Right hindlimb (tissue), 1 donor: ENCODE results near the gene FCF1.
"Not testable (repeated sequence)": the region's sequence is repeated elsewhere in the genome, so short reads cannot be mapped to it uniquely, and the experiment has no call there.

Experiments
- DNase-seq: peaks from one replicate; pipeline ENCODE4 v3.0.0-alpha.2; 2018

Gene FCF1

GRCh38 chr14:74702293-74702692 lies 10.7 kb upstream of the FCF1 start:
- no peak for DNase-seq

GRCh38 chr14:74703043-74703442 lies 9.9 kb upstream of the FCF1 start:
- DNase-seq = no peak

DNA sequence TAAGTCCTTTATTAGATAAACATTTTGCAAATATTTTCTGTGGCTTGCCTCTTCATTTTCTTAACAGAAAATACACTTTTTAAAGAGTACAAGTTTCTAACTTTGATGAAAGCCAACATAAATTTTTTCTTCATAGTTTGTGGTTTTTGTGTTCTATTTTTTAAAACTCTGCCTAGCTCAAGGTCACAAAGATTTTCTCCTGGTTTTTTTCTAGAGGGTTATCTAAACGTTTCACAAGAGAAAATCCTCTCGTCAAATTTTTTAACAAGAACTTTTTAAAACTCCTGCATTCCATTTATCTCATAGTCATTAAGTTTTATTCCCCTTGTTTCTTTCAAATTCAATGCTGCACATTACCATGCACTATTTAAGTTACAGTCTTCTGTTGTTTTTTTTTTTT lies 8.3 kb upstream of the FCF1 start:
- DNase-seq = no peak

DNA sequence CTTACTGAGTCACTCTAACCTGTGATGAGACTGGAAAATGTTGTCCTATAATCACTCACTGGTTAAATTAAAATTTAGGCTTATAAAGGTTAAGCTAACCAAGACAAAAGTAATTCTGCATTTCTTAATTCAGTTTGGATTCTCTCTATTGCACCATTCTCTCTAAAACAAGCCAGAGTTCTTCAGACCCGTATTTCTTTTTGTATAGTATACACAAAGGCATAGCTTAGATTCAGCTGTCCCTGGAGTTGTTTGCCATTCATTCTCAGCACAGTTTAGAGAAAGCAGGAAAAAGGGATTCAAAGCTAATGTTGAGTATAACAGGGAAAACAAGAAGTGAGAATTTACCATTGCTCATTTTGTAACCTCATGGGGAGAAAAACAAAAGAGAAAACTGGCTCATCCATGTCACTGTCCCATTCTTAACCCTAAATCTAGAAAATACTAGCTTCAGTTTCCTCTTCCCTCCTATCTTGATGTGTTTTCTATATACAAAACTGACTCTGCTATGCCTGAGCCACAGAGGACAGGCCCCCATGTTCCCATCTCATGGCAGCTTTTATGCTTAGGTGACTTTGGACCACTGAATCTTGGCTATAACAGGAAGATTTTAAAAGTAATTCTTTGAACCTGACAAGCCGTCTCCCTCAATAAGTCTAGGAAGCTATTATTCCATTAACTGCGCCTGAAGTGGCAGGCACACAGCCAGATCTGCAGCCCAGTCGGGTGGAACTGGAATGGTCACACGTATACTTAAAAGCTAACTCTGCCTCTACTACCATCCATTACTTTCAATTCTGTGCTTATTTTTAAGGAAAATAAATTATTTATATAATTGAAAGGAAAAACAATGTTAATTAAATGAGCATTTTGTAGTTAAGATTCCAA lies 7.1 kb upstream of the FCF1 start:
- DNase-seq = no peak

DNA sequence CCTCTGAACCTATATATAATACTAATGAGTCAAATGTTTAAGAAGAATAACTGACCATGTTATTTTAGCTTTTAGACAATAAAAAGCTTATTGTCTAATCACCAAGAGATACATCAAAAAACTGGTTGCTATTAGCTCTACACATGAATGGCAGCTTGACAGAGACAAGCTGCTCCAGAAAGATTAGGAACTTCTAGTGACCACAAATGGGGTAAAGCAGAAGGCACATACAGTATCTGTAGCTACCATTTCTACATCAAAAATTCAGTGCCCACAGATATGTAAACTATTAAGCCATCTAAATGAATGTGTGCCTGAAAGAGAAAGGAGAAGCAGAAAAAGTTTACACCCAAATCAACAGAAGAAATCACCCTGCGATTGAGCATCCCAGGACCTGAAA lies 2.5 kb upstream of the FCF1 start:
- no peak for DNase-seq

- DNase-seq = no peak
Observed at GRCh38 chr14:74711651-74712050, 1.3 kb upstream of the FCF1 start.

DNA sequence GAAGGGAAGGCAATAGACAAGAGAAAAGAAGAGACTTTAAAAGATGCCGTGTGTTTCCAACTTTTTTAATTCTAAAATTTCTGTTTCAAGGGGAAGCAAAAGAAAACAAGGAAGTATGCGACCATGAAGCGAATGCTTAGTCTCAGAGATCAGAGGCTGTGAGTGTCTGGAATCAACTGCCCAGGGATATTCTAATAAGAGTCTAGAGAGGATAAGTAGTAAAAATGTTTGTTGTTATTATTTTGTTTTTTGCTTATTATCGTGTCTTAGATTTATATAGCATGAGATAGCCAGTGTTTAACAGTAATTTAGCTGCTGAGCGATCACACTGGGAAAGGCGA lies 421 bp downstream of the FCF1 start:
- DNase-seq = no peak

GRCh38 chr14:74720526-74720925 lies 7.6 kb downstream of the FCF1 start:
- no peak for DNase-seq

DNA sequence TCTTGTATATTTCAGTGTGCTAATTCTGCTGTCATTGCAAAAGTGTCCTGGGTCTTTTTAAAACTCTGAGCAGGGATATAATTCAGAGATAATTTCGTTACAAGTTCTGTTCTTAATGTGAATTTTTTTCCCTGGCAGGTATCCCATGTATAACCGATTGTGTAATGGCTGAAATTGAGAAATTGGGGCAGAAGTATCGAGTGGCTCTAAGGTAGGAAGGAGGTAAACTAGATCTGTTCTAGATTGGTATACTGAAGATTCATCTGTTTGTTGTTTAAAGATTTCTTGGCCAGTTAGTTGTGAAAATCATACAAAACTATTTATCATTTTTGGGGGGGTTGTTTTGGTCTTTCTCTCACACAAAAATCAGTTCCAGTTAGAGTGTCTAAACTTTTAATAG lies 10.2 kb downstream of the FCF1 start:
- no peak for DNase-seq

DNA sequence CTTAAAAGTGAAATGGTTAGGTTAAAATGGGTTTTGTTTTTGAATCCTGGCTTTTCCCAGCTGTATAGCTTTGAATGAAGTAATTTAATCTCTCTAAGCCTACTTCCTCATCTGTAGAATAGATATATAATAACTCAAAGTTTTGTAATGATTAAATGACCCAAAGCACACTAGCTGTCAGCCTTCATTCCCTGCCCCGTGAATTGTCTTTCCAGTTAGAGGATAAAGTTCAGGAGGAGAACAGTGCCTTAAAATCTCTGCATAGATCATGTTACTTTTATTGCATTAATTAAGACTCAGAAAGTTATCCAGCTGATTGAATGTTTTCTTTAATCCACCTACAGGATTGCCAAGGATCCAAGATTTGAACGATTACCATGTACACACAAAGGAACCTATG lies 19.4 kb downstream of the FCF1 start:
- no peak for DNase-seq

DNA sequence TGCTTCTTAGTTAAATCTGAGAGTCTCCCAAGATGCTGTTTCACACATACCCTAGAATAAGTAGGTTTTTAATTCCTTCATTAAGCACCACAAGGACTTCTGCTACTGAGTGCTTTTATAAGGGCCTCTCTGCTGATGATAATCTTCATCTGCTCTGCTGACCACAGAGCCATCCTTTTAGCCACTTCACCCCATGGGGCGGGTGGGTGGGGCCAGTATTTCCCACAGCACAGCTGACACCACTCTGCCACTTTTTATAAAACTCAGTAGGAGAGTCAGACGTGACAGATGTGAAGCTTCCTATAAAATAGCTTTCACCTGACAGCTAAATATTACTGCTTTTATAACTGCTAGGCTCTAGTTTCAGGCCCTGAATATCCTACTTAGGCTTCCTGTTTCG lies 20.3 kb downstream of the FCF1 start:
- DNase-seq = no peak

- DNase-seq = no peak
Observed at GRCh38 chr14:74735125-74735524, 22.2 kb downstream of the FCF1 start.

DNA sequence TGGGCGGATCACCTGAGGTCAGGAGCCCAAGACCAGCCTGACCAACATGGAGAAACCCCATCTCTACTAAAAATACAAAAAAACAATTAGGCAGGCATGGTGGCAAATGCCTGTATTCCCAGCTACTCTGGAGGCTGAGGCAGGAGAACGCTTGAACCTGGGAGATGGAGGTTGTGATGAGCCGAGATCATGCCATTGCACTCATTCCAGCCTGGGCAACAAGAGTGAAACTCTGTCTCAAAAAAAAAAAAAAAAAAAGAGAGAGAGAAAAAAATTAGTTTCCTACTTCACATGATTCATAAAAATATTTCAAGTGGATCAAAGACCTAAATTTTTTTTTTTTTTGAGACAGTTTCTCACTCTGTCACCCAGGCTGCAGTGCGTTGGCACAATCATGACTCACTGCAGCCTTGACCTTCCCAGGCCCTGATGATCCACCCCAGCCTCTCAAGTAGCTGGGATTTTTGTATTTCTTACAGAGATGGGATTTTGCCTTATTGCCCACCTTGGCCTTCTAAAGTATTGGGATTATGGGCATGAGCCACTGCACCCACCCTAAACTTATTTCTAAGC lies 24.9 kb downstream of the FCF1 start:
- DNase-seq = no peak

- no peak for DNase-seq
Observed at GRCh38 chr14:74739293-74740030, 26.5 kb downstream of the FCF1 start.

DNA sequence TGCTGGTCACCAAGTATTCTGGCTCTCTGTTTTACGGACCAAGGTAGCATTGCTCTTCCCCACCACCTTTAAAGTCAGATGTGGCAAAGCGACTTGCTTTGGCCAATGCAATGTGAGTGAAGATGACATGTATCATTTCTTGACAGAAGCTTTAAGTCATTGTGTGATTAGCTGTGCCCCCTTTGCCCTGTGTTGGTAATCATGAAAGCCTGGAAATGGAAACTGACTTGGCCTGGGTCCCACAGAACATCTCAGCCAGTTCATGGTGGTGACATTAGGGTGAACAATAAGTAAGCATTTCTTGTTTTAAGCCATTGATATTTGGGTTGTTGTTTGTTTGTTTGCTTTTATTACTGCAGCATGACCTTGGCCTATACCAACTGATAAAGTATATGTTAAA lies 34.3 kb downstream of the FCF1 start:
- no peak for DNase-seq

DNA sequence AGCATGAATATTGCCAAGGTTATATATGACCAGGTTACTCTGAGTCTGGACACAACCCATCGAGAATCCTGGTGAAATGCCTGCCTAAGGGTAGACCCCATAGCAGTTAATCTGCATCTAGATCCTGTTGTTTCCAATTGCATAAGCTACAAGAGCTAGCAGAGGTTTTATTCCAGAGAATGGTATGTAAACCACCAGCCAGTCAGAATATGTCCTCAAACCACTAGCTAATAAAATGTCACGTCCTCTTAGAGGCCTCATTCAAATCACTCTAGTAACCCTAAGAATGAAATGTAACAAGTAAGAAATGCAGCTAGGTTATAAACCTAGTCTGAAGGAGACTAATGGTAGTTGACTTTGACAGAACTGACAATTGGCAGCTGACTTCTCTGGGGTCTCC lies 41.2 kb downstream of the FCF1 start:
- DNase-seq = no peak

- DNase-seq = no peak
Observed at GRCh38 chr14:74754899-74755298, 42.0 kb downstream of the FCF1 start.

DNA sequence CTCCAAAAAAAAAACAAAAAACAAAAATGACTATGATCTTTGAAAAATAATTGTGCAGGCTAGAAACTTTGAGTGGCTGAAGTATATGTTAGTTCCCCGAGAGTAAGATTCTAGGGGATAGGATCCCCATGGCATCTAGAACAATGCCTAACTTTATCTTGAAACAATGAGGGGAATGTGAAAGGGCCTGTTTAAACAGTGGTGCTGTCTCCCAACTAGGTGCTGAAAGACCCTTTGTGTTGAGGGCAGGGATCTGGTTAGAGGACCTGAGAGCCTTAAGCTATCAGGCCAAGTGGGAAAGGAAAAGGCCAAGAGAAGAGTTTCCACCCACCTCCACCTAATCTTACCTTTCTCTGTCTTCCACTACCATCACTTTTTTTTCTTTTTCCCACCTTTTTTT lies 43.4 kb downstream of the FCF1 start:
- DNase-seq = no peak

- not testable (repeated sequence) for DNase-seq
Observed at GRCh38 chr14:74758505-74758904, 45.6 kb downstream of the FCF1 start.

- peak; percentile 96 for DNase-seq
Observed at GRCh38 chr14:74762917-74763802, 50.2 kb downstream of the FCF1 start, which contains the start of gene YLPM1. Gene YLPM1, plus strand, starts transcription at chr14:74763316. Its CDS starts 174 bp downstream, at chr14:74763490.

- peak; percentile 21 for DNase-seq
Observed at GRCh38 chr14:74763803-74764531, 51.0 kb downstream of the FCF1 start.

DNA sequence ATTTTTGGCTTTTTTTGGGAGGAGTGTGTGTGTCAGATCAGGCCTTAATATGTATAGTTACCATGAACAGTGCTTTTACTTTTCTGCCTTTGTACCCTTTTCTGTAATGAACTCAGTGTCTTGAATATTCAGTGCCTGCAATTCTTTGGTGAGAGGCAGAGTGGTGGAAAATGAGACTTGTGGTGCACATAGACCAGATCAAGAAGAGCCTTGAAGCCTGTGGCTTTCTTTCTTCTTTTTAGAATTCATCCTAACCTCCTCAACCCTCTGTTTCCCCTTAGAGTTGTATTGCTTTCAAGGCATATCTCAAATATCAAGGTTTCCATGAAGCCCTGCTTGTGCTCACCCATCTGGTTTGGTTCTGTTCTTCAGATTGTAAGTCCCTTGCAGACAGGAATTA lies 52.8 kb downstream of the FCF1 start:
- DNase-seq = no peak
